ENCODE measurements around the gene IL1RAP. TPM values are rescaled to one million over a fixed set of nuclear protein-coding genes. Genes with fewer than 3 reads are reported as not detected.
"Not testable (repeated sequence)": the region's sequence is repeated elsewhere in the genome, so short reads cannot be mapped to it uniquely, and the experiment has no call there.

IL1RAP gene
- total RNA-seq, 2 donors from 2014 or later = 5.3 to 5.4 TPM

GRCh38 chr3:190514413-190515153 lies 698 bp downstream of the IL1RAP start:
- TF ChIP-seq CTCF (IDR thresholded peaks at IDR 0.05) (no peak), POLR2A (IDR thresholded peaks at IDR 0.05) (no peak)
- Histone ChIP-seq H3K4me1 (peaks cover 11% of the 10 kb centered on the region), H3K36me3 (replicated peaks in 1 of 2; ENCODE audit: insufficient read depth in 1 of 2, low read depth in 2 of 2) (no peaks in the 10 kb centered on the region), H3K9me3 (no peaks in the 10 kb centered on the region), H3K27me3 (no peaks in the 10 kb centered on the region), H3K4me3 (peak overlapping the region; percentile 57 to 81), H3K27ac (peak overlapping the region; percentile 56 to 82 (median 70))
- ATAC-seq (peak; percentile 30), DNase-seq (peak; percentile 31 to 64 (median 46))
- WGBS, 2 donors = 0 to 1% methylated on average over 20 to 29 of the region's 29 CpGs
- intact Hi-C loops (cut with DNase I) = no loop called here

GRCh38 chr3:190516416-190516815 lies 2.5 kb downstream of the IL1RAP start:
- TF ChIP-seq CTCF (IDR thresholded peaks at IDR 0.05) (no peak), POLR2A (IDR thresholded peaks at IDR 0.05) (no peak)
- intact Hi-C loops (cut with DNase I) = no loop called here
- H3K4me3 ChIP-seq = no peak overlapping the region
- H3K27me3 ChIP-seq = no peaks in the 10 kb centered on the region
- DNase-seq (no peak), ATAC-seq (no peak)
- no peak overlapping the region for H3K27ac ChIP-seq
- H3K36me3 ChIP-seq (replicated peaks in 1 of 2; ENCODE audit: insufficient read depth in 1 of 2, low read depth in 2 of 2) = no peaks in the 10 kb centered on the region
- peaks cover 11% of the 10 kb centered on the region for H3K4me1 ChIP-seq
- no peaks in the 10 kb centered on the region for H3K9me3 ChIP-seq
- 89% methylated on average over 1 of the region's 1 CpG for WGBS, 2 donors

DNA sequence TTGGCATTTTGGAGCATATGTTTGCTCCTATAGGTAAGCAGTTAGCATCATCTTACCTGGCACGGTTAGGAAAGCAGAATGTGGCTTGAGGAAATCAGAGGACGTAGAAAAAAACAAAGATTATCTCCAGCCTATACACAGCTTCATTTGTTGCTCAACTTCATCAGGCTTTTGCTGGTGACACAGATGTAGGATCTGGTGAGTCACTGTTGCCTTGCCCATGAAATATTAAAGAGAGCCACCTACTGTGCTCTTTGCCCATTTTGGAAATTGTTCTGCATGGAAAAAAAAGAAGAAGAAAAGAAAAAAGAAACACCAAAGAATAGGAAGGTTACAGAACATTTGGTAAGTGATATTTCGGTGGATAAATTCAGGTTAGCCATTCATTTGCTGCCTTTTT lies 3.8 kb downstream of the IL1RAP start:
- no peak overlapping the region for H3K27ac ChIP-seq
- no peaks in the 10 kb centered on the region for H3K27me3 ChIP-seq
- DNase-seq (no peak), ATAC-seq (no peak)
- WGBS, 2 donors = 80 to 82% methylated on average over 3 of the region's 3 CpGs
- no peaks in the 10 kb centered on the region for H3K36me3 ChIP-seq (replicated peaks in 1 of 2; ENCODE audit: insufficient read depth in 1 of 2, low read depth in 2 of 2)
- H3K4me1 ChIP-seq = peaks cover 11% of the 10 kb centered on the region
- TF ChIP-seq CTCF (IDR thresholded peaks at IDR 0.05) (no peak), POLR2A (IDR thresholded peaks at IDR 0.05) (no peak)
- intact Hi-C loops (cut with DNase I) = no loop called here
- no peak overlapping the region for H3K4me3 ChIP-seq
- H3K9me3 ChIP-seq = no peaks in the 10 kb centered on the region

DNA sequence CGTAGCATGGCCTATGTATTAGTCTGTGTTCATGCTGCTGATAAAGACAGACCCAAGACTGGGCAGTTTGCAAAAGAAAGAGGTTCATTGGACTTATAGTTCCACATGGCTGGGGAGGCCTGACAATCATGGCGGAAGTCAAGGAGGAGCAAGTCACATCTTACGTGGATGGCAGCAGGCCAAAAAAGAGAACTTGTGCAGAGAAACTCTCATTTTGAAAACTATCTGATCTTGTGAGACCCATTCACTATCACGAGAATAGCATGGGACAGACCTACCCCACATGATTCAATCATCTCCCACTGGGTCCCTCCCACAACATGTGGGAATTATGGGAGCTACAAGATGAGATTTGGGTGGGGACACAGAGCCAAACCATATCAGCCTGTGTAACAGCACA lies 4.6 kb downstream of the IL1RAP start:
- ATAC-seq; H3K27ac ChIP-seq; DNase-seq; H3K4me1 ChIP-seq; H3K9me3 ChIP-seq; H3K4me3 ChIP-seq; intact Hi-C loops (cut with DNase I); H3K36me3 ChIP-seq (replicated peaks in 1 of 2; ENCODE audit: insufficient read depth in 1 of 2, low read depth in 2 of 2); H3K27me3 ChIP-seq: not testable (repeated sequence)
- WGBS, 2 donors = 87 to 89% methylated on average over 4 of the region's 4 CpGs

GRCh38 chr3:190519886-190520285 lies 6.0 kb downstream of the IL1RAP start:
- H3K9me3 ChIP-seq = no peaks in the 10 kb centered on the region
- H3K27ac ChIP-seq = no peak overlapping the region
- no peak for TF ChIP-seq POLR2A (IDR thresholded peaks at IDR 0.05)
- no peak for TF ChIP-seq CTCF (IDR thresholded peaks at IDR 0.05)
- H3K4me3 ChIP-seq = no peak overlapping the region
- ATAC-seq (no peak), DNase-seq (no peak)
- H3K27me3 ChIP-seq = no peaks in the 10 kb centered on the region
- intact Hi-C loops (cut with DNase I) = no loop called here
- 93 to 96% methylated on average over 1 of the region's 1 CpG for WGBS, 2 donors
- no peaks in the 10 kb centered on the region for H3K36me3 ChIP-seq (replicated peaks in 1 of 2; ENCODE audit: insufficient read depth in 1 of 2, low read depth in 2 of 2)
- H3K4me1 ChIP-seq = peaks cover 4% of the 10 kb centered on the region

Measured in body of pancreas (tissue), 4 donors.